CD4-positive, alpha-beta T cell (primary cell): ENCODE data around the gene GRK7. TPM values are rescaled to one million over a fixed set of nuclear protein-coding genes. Genes with fewer than 3 reads are reported as not detected.

Experiments used
- ATAC-seq: fragments of 200-7000 bp; cut with Tn5 transposase; one replicate; pipeline ENCODE4 v1.10.0; 2022; ENCODE audit warnings: mild to moderate bottlenecking; ENCODE audit not compliant: poor library complexity
- CTCF ChIA-PET: fragments of 350-600 bp; sonication (Branson Sonifier 250); formaldehyde crosslinking; loops from one replicate; lab custom pipeline; 2021; ENCODE audit warnings: antibody characterized with exemption, inconsistent platforms; lab: Charles Lee
- POLR2A ChIA-PET: fragments of 350-600 bp; sonication (Branson Sonifier 250); formaldehyde crosslinking; loops from one replicate; lab custom pipeline; 2021; ENCODE audit warnings: antibody characterized with exemption, inconsistent platforms; lab: Charles Lee
- DNase-seq, 14 experiments: peaks; one replicate each; pipeline ENCODE4 v3.0.0-alpha.2; 2013 to 2020; ENCODE audit warnings: mixed read lengths in 2 of 14
- H3K27ac ChIP-seq, 2 donors: one replicate each; pipeline versions ENCODE4 v1.5.1 to v1.7.0; 2013; ENCODE audit warnings: low read length in 2 of 2, low read depth in 1 of 2, mild to moderate bottlenecking in 1 of 2
- H3K27me3 ChIP-seq, 2 experiments: 1 replicate in 1 of 2; 2 replicates in 1 of 2; pipeline versions ENCODE4 v1.6.1 to v1.7.0; 2013; ENCODE audit warnings: low read length in 2 of 2, control low read depth in 1 of 2, mild to moderate bottlenecking in 1 of 2, moderate library complexity in 1 of 2; ENCODE audit not compliant: insufficient read depth in 2 of 2, control insufficient read depth in 1 of 2
- H3K36me3 ChIP-seq: one replicate; pipeline ENCODE4 v1.6.1; 2013; ENCODE audit warnings: low read length, control low read depth; ENCODE audit not compliant: insufficient read depth
- H3K4me1 ChIP-seq: one replicate; pipeline ENCODE4 v1.6.1; 2013; ENCODE audit warnings: low read length, control low read depth; ENCODE audit not compliant: insufficient read depth
- H3K4me3 ChIP-seq: one replicate; pipeline ENCODE4 v1.5.1; 2013; ENCODE audit warnings: mild to moderate bottlenecking, low read length, moderate library complexity
- H3K9me3 ChIP-seq, 2 experiments: 1 replicate in 1 of 2; 2 replicates in 1 of 2; pipeline versions ENCODE4 v1.6.1 to v1.7.0; 2013; ENCODE audit warnings: low read length in 2 of 2, mild to moderate bottlenecking in 2 of 2, control low read depth in 1 of 2, moderate library complexity in 1 of 2; ENCODE audit not compliant: control insufficient read depth in 1 of 2, insufficient read depth in 1 of 2
- H3K27ac Mint-ChIP-seq: one replicate; pipeline ENCODE4 v1.8.0; 2020; ENCODE audit warnings: mixed read lengths
- H3K27me3 Mint-ChIP-seq: one replicate; pipeline ENCODE4 v1.8.0; 2021; ENCODE audit warnings: mixed read lengths
- H3K36me3 Mint-ChIP-seq: one replicate; pipeline ENCODE4 v1.8.0; 2021; ENCODE audit warnings: low read depth, mixed read lengths
- H3K4me1 Mint-ChIP-seq: one replicate; pipeline ENCODE4 v1.8.0; 2021; ENCODE audit warnings: low read depth, mixed read lengths
- H3K4me3 Mint-ChIP-seq: one replicate; pipeline ENCODE4 v1.8.0; 2020; ENCODE audit warnings: mild to moderate bottlenecking, mixed read lengths
- H3K9me3 Mint-ChIP-seq: one replicate; pipeline ENCODE4 v1.8.0; 2020; ENCODE audit warnings: mixed read lengths
- intact Hi-C, 2 experiments: fragments of 100-400 bp; cut with DNase I in 1 of 2; cut with micrococcal nuclease in 1 of 2; formaldehyde crosslinking; loops; one replicate each; pipeline versions ENCODE4 v1.15.1 to v1.9.0; 2023 to 2025; cut with DNase I, micrococcal nuclease
- total RNA-seq, 174 experiments: library from RNA in 2 of 174; stranded (reverse) in 2 of 174; gene quantifications; one replicate each; pipeline ENCODE4 v1.2.3 and lab custom pipeline; 2021 to 2026
- TF ChIP-seq, protein P1 (sequence below): fragments of 200-600 bp; IDR thresholded peaks from one replicate; pipeline ENCODE4 v1.8.0; 2022; ENCODE audit warnings: antibody characterized with exemption, mild to moderate bottlenecking

GRK7 gene
- total RNA-seq, 2 experiments from 2014 or later = 0.19 to 0.22 TPM

- ATAC-seq = no peak
These were observed 38.2 kb upstream of the GRK7 start for GRCh38 chr3:141725036-141725435.

GRCh38 chr3:141726483-141726882, 36.7 kb upstream of the GRK7 start:
- ATAC-seq (no peak), DNase-seq (no peak)
- Histone ChIP-seq H3K4me3 (no peak overlapping the region), H3K9me3 (no peaks in the 10 kb centered on the region), H3K4me1 (no peaks in the 10 kb centered on the region), H3K27ac (no peak overlapping the region), H3K27me3 (peaks cover 0 to 3% of the 10 kb centered on the region in 2 experiments), H3K36me3 (no peaks in the 10 kb centered on the region)
- intact Hi-C loops = no loop called here
- H3K27me3 Mint-ChIP-seq = peaks cover 11% of the 10 kb centered on the region
- H3K4me3 Mint-ChIP-seq = no peak overlapping the region
- H3K9me3 Mint-ChIP-seq = no peaks in the 10 kb centered on the region
- POLR2A ChIA-PET = no interaction called here
- CTCF ChIA-PET = no interaction called here
- H3K27ac Mint-ChIP-seq = no peak overlapping the region
- TF ChIP-seq, protein P1, sequence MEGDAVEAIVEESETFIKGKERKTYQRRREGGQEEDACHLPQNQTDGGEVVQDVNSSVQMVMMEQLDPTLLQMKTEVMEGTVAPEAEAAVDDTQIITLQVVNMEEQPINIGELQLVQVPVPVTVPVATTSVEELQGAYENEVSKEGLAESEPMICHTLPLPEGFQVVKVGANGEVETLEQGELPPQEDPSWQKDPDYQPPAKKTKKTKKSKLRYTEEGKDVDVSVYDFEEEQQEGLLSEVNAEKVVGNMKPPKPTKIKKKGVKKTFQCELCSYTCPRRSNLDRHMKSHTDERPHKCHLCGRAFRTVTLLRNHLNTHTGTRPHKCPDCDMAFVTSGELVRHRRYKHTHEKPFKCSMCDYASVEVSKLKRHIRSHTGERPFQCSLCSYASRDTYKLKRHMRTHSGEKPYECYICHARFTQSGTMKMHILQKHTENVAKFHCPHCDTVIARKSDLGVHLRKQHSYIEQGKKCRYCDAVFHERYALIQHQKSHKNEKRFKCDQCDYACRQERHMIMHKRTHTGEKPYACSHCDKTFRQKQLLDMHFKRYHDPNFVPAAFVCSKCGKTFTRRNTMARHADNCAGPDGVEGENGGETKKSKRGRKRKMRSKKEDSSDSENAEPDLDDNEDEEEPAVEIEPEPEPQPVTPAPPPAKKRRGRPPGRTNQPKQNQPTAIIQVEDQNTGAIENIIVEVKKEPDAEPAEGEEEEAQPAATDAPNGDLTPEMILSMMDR = no peak
- H3K36me3 Mint-ChIP-seq = no peaks in the 10 kb centered on the region
- no peaks in the 10 kb centered on the region for H3K4me1 Mint-ChIP-seq

More at GRCh38 chr3:141725036-141725435, 38.2 kb upstream of the GRK7 start:
- no peaks in the 10 kb centered on the region for H3K36me3 Mint-ChIP-seq
- H3K27me3 Mint-ChIP-seq = peaks cover 11% of the 10 kb centered on the region
- H3K4me3 Mint-ChIP-seq = no peak overlapping the region
- no peak overlapping the region for H3K27ac ChIP-seq
- H3K27ac Mint-ChIP-seq = no peak overlapping the region
- CTCF ChIA-PET = interaction anchor here (0.6 kb wide), 1 partner anchor 743 kb away, joined by 3 read pairs; no protein-coding TSS in a partner anchor
- no peaks in the 10 kb centered on the region for H3K9me3 ChIP-seq
- DNase-seq = no peak
- H3K4me1 ChIP-seq = no peaks in the 10 kb centered on the region
- POLR2A ChIA-PET = no interaction called here
- intact Hi-C loops = no loop called here
- H3K4me3 ChIP-seq = no peak overlapping the region
- TF ChIP-seq, protein P1 = no peak
- no peaks in the 10 kb centered on the region for H3K4me1 Mint-ChIP-seq
- peaks cover 0 to 3% of the 10 kb centered on the region in 2 experiments for H3K27me3 ChIP-seq
- no peaks in the 10 kb centered on the region for H3K36me3 ChIP-seq
- no peaks in the 10 kb centered on the region for H3K9me3 Mint-ChIP-seq

DNA sequence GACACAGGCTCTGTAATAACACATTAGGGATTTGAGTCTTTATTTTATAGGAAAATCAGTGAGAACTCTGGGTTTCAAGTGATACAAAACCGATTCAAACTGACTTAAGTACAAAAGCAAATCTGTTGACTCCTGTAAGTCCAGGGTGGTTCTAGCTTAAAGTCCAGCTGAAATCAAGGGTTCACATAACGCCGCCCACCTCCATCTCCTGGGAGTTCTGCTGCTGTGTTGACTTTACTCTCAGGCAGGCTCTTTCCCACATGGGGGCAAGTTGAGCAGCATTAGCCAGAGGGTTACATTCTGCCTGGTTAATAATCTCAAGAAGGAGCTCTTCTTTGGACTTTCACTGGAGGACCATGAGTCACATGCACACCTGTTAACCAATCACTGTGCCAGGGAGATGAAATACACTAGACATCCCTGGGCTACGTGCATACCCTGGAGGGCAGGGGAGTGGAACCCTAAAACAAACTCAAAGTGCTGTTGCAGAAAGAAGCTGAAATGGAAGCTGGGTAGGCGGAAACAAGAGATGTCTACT, 34.8 kb upstream of the GRK7 start:
- Histone ChIP-seq H3K27ac (no peak overlapping the region), H3K36me3 (no peaks in the 10 kb centered on the region), H3K27me3 (peaks cover 0 to 3% of the 10 kb centered on the region in 2 experiments), H3K4me3 (no peak overlapping the region), H3K4me1 (no peaks in the 10 kb centered on the region), H3K9me3 (no peaks in the 10 kb centered on the region)
- Mint-ChIP-seq H3K4me1 (no peaks in the 10 kb centered on the region), H3K36me3 (no peaks in the 10 kb centered on the region), H3K27ac (no peak overlapping the region), H3K27me3 (peaks cover 11% of the 10 kb centered on the region), H3K4me3 (no peak overlapping the region), H3K9me3 (no peaks in the 10 kb centered on the region)
- ChIA-PET CTCF (no interaction called here), POLR2A (interaction anchor here (0.7 kb wide), 1 partner anchor 9 kb away, joined by 3 read pairs; the partner anchor contains the start of gene RNF7)
- DNase-seq = no peak
- intact Hi-C loops = no loop called here
- ATAC-seq = no peak
- TF ChIP-seq, protein P1 = no peak
